Activated CD8-positive, alpha-beta T cell treated with anti-CD3 and anti-CD28 coated beads for 36 hours (primary cell): ENCODE data around the gene THAP2. TPM values are rescaled to one million over a fixed set of nuclear protein-coding genes. Genes with fewer than 3 reads are reported as not detected.

Experiments used
- ATAC-seq: fragments of 200-7000 bp; cut with Tn5 transposase; one replicate; pipeline ENCODE4 v1.10.0; 2021; ENCODE audit warnings: mild to moderate bottlenecking, moderate library complexity
- CTCF ChIA-PET: fragments of 350-600 bp; sonication (Branson Sonifier 250); formaldehyde crosslinking; loops from one replicate; lab custom pipeline; 2021; ENCODE audit warnings: antibody characterized with exemption; lab: Charles Lee
- POLR2A ChIA-PET: fragments of 350-600 bp; sonication (Branson Sonifier 250); formaldehyde crosslinking; loops from one replicate; lab custom pipeline; 2021; ENCODE audit warnings: antibody characterized with exemption; lab: Charles Lee
- DNase-seq: peaks from one replicate; pipeline ENCODE4 v3.0.0-alpha.2; 2020
- H3K27ac Mint-ChIP-seq: one replicate; pipeline ENCODE4 v1.8.0; 2021; ENCODE audit warnings: mild to moderate bottlenecking, mixed read lengths
- H3K27me3 Mint-ChIP-seq: one replicate; pipeline ENCODE4 v1.8.0; 2021; ENCODE audit warnings: mixed read lengths
- H3K36me3 Mint-ChIP-seq: one replicate; pipeline ENCODE4 v1.8.0; 2021; ENCODE audit warnings: low read depth, mixed read lengths
- H3K4me1 Mint-ChIP-seq: one replicate; pipeline ENCODE4 v1.8.0; 2021; ENCODE audit warnings: low read depth, mixed read lengths
- H3K4me3 Mint-ChIP-seq: one replicate; pipeline ENCODE4 v1.8.0; 2021; ENCODE audit warnings: mild to moderate bottlenecking, moderate library complexity, mixed read lengths
- H3K9me3 Mint-ChIP-seq: one replicate; pipeline ENCODE4 v1.8.0; 2021; ENCODE audit warnings: mixed read lengths
- intact Hi-C: fragments of 100-400 bp; cut with micrococcal nuclease; formaldehyde crosslinking; loops from one replicate; pipeline ENCODE4 v1.10.0; 2022
- total RNA-seq, 2 experiments: library from RNA; stranded (reverse); gene quantifications; one replicate each; pipeline ENCODE4 v1.2.3, GENCODE V29; 2021
- TF ChIP-seq, protein P1 (sequence below): fragments of 200-600 bp; IDR thresholded peaks from one replicate; pipeline ENCODE4 v1.8.0; 2022; ENCODE audit warnings: antibody characterized with exemption, mild to moderate bottlenecking

THAP2 gene
- total RNA-seq, 2 experiments from 2014 or later = 10.8 to 12.2 TPM

DNA sequence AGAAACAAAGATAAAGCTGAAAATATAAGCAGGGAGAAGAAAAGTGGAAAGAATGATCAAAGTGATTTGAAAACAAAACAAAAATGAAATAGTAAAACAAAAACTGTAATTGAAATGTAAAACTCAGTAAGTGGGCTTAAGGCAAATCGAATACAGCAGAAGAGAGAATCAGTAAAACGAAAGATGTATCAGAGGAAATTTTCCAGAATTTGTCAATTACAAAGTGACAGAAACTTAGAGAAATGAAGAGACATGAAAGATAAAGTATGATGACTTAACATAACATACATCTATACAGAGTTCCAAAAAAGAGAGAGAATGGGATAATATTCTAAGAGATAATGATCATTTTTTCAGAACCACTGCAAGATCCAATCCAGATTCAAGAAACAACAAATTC lies 11.0 kb upstream of the THAP2 start:
- ChIA-PET CTCF (no interaction called here), POLR2A (interaction anchor here (0.9 to 1.0 kb wide), 2 partner anchors 10 to 33 kb away, joined by 3 to 7 read pairs; partner anchors contain the start of gene ZFC3H1)
- H3K27ac Mint-ChIP-seq = no peak overlapping the region
- ATAC-seq (no peak), DNase-seq (no peak)
- intact Hi-C loops = no loop called here
- H3K36me3 Mint-ChIP-seq = peaks cover 25% of the 10 kb centered on the region
- TF ChIP-seq, protein P1, sequence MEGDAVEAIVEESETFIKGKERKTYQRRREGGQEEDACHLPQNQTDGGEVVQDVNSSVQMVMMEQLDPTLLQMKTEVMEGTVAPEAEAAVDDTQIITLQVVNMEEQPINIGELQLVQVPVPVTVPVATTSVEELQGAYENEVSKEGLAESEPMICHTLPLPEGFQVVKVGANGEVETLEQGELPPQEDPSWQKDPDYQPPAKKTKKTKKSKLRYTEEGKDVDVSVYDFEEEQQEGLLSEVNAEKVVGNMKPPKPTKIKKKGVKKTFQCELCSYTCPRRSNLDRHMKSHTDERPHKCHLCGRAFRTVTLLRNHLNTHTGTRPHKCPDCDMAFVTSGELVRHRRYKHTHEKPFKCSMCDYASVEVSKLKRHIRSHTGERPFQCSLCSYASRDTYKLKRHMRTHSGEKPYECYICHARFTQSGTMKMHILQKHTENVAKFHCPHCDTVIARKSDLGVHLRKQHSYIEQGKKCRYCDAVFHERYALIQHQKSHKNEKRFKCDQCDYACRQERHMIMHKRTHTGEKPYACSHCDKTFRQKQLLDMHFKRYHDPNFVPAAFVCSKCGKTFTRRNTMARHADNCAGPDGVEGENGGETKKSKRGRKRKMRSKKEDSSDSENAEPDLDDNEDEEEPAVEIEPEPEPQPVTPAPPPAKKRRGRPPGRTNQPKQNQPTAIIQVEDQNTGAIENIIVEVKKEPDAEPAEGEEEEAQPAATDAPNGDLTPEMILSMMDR = no peak
- peaks cover 2% of the 10 kb centered on the region for H3K9me3 Mint-ChIP-seq
- no peaks in the 10 kb centered on the region for H3K27me3 Mint-ChIP-seq
- peaks cover 38% of the 10 kb centered on the region for H3K4me1 Mint-ChIP-seq
- no peak overlapping the region for H3K4me3 Mint-ChIP-seq

DNA sequence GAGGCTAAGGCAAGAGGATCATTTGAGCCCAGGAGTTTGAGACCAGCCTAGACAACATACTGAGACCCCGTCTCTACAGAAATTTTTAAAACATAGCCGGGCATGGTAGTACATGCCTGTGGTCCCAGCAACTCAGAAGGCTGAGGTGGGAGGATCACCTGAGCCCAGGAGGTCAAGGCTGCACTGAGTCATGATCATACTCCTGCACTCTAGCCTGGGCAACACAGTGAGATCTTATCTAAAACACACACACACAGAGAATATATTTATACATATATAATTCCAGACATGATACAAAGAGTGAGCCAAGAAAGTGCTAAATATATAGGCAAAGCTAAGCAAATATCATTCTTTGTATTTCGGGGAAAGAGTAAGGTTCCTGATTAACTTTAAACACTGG lies 9.9 kb upstream of the THAP2 start:
- DNase-seq = no peak
- H3K27me3 Mint-ChIP-seq = no peaks in the 10 kb centered on the region
- H3K27ac Mint-ChIP-seq = no peak overlapping the region
- CTCF ChIA-PET = interaction anchor here (1.1 kb wide), 1 partner anchor 18 kb away, joined by 3 read pairs; no protein-coding TSS in a partner anchor
- ATAC-seq = no peak
- POLR2A ChIA-PET = interaction anchor here (1.0 to 1.8 kb wide), 2 partner anchors 9 to 10 kb away, joined by 5 to 9 read pairs; partner anchors contain the start of gene THAP2
- no peak overlapping the region for H3K4me3 Mint-ChIP-seq
- TF ChIP-seq, protein P1 = no peak
- peaks cover 28% of the 10 kb centered on the region for H3K36me3 Mint-ChIP-seq
- H3K9me3 Mint-ChIP-seq = peaks cover 2% of the 10 kb centered on the region
- intact Hi-C loops = no loop called here
- peaks cover 40% of the 10 kb centered on the region for H3K4me1 Mint-ChIP-seq

- CTCF ChIA-PET = interaction anchor here (1.0 to 1.4 kb wide), 3 partner anchors 19 to 99 kb away, joined by 3 to 4 read pairs (median 4); partner anchors contain the start of gene RAB21
- POLR2A ChIA-PET = interaction anchor here (1.8 kb wide), 1 partner anchor 7 kb away, joined by 9 read pairs; no protein-coding TSS in a partner anchor
- H3K4me1 Mint-ChIP-seq = peaks cover 42% of the 10 kb centered on the region
- DNase-seq = no peak
- H3K4me3 Mint-ChIP-seq = peak overlapping the region; percentile 57
- peaks cover 2% of the 10 kb centered on the region for H3K9me3 Mint-ChIP-seq
- peak overlapping the region; percentile 68 for H3K27ac Mint-ChIP-seq
- intact Hi-C loops = no loop called here
- H3K27me3 Mint-ChIP-seq = no peaks in the 10 kb centered on the region
- ATAC-seq = no peak
- peaks cover 30% of the 10 kb centered on the region for H3K36me3 Mint-ChIP-seq
- TF ChIP-seq, protein P1 = no peak
Observed at GRCh38 chr12:71655495-71655894, 8.6 kb upstream of the THAP2 start.

DNA sequence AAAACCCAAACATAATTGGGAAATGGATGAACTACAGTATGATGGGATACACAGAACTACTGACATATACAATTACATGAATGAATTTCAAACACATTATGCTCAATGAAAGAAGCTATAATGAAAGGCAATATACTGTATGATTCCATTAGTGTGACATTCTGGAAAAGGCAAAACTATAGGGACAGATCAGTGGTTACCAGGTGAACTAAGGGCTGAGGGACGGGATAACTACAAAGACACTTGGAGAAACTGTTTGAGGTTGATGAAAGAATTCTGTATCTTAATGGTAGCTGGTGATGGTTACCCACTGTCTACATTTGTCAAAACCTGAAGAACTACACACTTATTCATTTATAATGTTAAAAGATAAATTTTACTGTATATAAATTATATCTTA lies 8.2 kb upstream of the THAP2 start:
- no peak for ATAC-seq
- TF ChIP-seq, protein P1 = no peak
- Mint-ChIP-seq H3K36me3 (peaks cover 30% of the 10 kb centered on the region), H3K27ac (peak overlapping the region; percentile 68), H3K4me1 (peaks cover 42% of the 10 kb centered on the region), H3K9me3 (peaks cover 2% of the 10 kb centered on the region), H3K4me3 (peak overlapping the region; percentile 57), H3K27me3 (no peaks in the 10 kb centered on the region)
- CTCF ChIA-PET = interaction anchor here (1.0 to 1.4 kb wide), 2 partner anchors 19 to 98 kb away, joined by 4 read pairs; partner anchors contain the start of gene RAB21
- POLR2A ChIA-PET = no interaction called here
- DNase-seq = no peak
- intact Hi-C loops = no loop called here

DNA sequence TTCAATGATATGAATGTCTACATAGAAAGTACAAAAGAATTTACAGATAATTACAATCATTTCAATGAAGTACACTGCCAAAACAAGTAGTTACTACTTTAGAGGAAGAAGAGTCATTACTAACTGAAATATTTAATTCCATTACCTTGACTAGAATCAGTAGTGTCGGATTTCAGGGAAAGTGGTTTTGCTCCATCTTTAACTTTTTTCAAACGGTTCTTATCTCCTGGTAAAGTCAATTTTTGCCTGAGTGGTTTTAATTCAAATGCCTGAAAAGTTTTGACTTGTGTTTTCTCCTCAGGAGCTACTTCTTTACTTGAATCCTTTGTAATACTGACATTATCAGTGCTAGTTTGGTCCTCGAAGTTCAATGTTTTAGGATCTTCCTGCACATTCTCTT lies 7.4 kb upstream of the THAP2 start:
- Mint-ChIP-seq H3K27ac (peak overlapping the region; percentile 30), H3K27me3 (no peaks in the 10 kb centered on the region), H3K36me3 (peaks cover 32% of the 10 kb centered on the region), H3K9me3 (peaks cover 2% of the 10 kb centered on the region), H3K4me3 (peak overlapping the region; percentile 10), H3K4me1 (peaks cover 45% of the 10 kb centered on the region)
- DNase-seq (no peak), ATAC-seq (no peak)
- ChIA-PET CTCF (no interaction called here), POLR2A (no interaction called here)
- intact Hi-C loops = no loop called here
- TF ChIP-seq, protein P1 = no peak
